ENCODE data around the gene NME4. TPM values are rescaled to one million over a fixed set of nuclear protein-coding genes. Genes with fewer than 3 reads are reported as not detected.

Gene NME4
- total RNA-seq, 1 experiment from 2014 or later: 68.2 TPM

GRCh38 chr16:367333-367903, 29.6 kb upstream of the NME4 start:
- no peak overlapping the region for H3K27ac ChIP-seq (ENCODE audit: low read depth, low read length)
- no TSS peak for BruUV-seq (replicated peaks)
- TF ChIP-seq MAX (IDR thresholded peaks at IDR 0.05) (no peak), SP1 (IDR thresholded peaks at IDR 0.05; ENCODE audit: low read depth) (no peak), ZFX (IDR thresholded peaks at IDR 0.05) (no peak), FOSL1 (IDR thresholded peaks at IDR 0.05; ENCODE audit: low read depth) (no peak), YY1 (IDR thresholded peaks at IDR 0.05; ENCODE audit: extremely low read depth, insufficient replicate concordance, low read depth, low read length) (no peak), SRF (IDR thresholded peaks at IDR 0.05; ENCODE audit: low read depth) (no peak), CBX3 (IDR thresholded peaks at IDR 0.05; ENCODE audit: low read depth) (no peak), SIN3A (IDR thresholded peaks at IDR 0.05; ENCODE audit: low read depth) (no peak), EZH2 (IDR thresholded peaks at IDR 0.05) (no peak), CTCF (IDR thresholded peaks at IDR 0.05 in 2 of 3, conservative IDR thresholded peaks at IDR 0.05 in 1 of 3; ENCODE audit: borderline replicate concordance in 1 of 3, insufficient read depth in 1 of 3, low read depth in 2 of 3, low read length in 2 of 3) (no peak), CEBPB (IDR thresholded peaks at IDR 0.05; ENCODE audit: low read depth) (no peak), TCF7L2 (IDR thresholded peaks at IDR 0.05; ENCODE audit: borderline replicate concordance, extremely low read depth, insufficient read depth, insufficient read length) (no peak), JUND (IDR thresholded peaks at IDR 0.05) (no peak), REST (IDR thresholded peaks at IDR 0.05; ENCODE audit: low read depth) (no peak), ZNF274 (IDR thresholded peaks at IDR 0.05; ENCODE audit: low read depth, low read length) (no peak)
- intact Hi-C loops (cut with micrococcal nuclease): no loop called here
- DNase-seq (ENCODE audit: low read depth, low spot score): no peak
- no peak overlapping the region for H2AFZ ChIP-seq (ENCODE audit: low read depth, low read length, poor library complexity, severe bottlenecking)
- H3K9ac ChIP-seq (ENCODE audit: low read length): no peak overlapping the region
- no peaks in the 10 kb centered on the region for H3K9me3 ChIP-seq (ENCODE audit: control insufficient read depth in 1 of 2, insufficient read depth in 1 of 2, low read depth in 1 of 2, low read length in 2 of 2)
- CTCF ChIA-PET: no interaction called here
- H3K4me3 ChIP-seq (replicated peaks in 1 of 2; ENCODE audit: low read depth in 1 of 2, low read length in 2 of 2): no peak overlapping the region
- no peak overlapping the region for H3K4me2 ChIP-seq (ENCODE audit: low read length)
- no peaks in the 10 kb centered on the region for H3K9me2 ChIP-seq (ENCODE audit: insufficient read depth)
- H3K36me3 ChIP-seq (ENCODE audit: control insufficient read depth in 1 of 2, insufficient read depth in 2 of 2, low read length in 2 of 2): 0 out of 4 replicates have a peak, but pooled peaks cover 0 to 3% of the 10 kb centered on the region in 2 experiments
- POLR2A ChIA-PET: no interaction called here
- no peaks in the 10 kb centered on the region for H4K20me1 ChIP-seq (ENCODE audit: insufficient read depth)
- H3K79me2 ChIP-seq (ENCODE audit: insufficient read depth, low read length): no peaks in the 10 kb centered on the region
- RAD21 ChIA-PET (ENCODE audit: low non-redundant PET in 1 of 2, low total read pairs in 2 of 2, uncharacterized antibody in 2 of 2, unreplicated experiment in 2 of 2): no interaction called here
- ATAC-seq: no peak
- peaks cover 3 to 13% of the 10 kb centered on the region in 2 experiments; a peak in 3 of 4 replicates for H3K4me1 ChIP-seq (ENCODE audit: control insufficient read depth in 1 of 2, insufficient read depth in 2 of 2, low read length in 2 of 2)
- H3K27me3 ChIP-seq (ENCODE audit: insufficient read depth, low read length): no peaks in the 10 kb centered on the region

All from HCT116 (cell line).